GM10266 (cell line): Measurements from ENCODE around the gene SLC38A10.

Source experiments
- DNase-seq: peaks from one replicate; pipeline ENCODE4 v3.0.0; 2012; ENCODE audit errors: extremely low spot score
- CTCF ChIP-seq: IDR thresholded peaks from 2 replicates; pipeline ENCODE4 v1.5.1; 2012; ENCODE audit warnings: mild to moderate bottlenecking, low read depth; ENCODE audit not compliant: control insufficient read depth, insufficient read depth; ENCODE audit errors: missing control alignments

Gene SLC38A10

DNA sequence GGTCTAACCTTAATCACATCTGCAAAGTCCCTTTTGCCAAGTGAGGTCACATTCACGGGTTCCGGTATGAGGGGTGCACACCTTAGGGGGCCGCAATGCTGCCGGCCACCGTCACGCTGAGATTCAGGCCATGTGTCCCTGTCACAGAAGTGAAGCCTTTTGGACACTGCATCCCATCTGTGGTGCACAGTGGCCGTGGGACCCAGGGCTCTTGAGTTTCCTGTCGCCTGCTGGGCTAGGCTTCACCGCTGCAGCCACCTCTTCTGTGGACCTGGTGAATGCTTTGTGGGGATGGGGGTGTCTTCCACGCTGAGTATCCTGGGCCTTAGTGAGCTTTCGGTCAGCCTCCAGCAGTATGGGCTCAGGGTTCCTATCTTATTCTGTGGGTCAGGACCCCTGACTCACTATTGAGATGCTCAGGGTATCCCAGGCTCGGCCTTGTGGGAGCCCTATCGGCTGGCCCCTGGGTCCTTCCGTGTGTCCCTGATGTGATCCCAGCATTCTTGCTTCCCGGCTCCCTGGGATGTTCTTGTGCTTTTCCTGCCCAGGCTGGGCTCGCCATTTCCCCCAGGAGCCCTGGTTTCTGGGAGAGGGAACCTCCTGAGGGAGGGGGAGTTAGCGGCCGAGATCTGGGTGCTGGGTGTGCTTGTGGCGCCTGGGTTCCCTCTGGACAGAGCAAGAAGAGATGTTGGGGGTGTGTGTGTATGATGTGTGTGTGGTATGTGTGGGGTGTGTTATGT lies 4.9 kb upstream of the SLC38A10 start:
- no peak for TF ChIP-seq CTCF
- DNase-seq = no peak

DNA sequence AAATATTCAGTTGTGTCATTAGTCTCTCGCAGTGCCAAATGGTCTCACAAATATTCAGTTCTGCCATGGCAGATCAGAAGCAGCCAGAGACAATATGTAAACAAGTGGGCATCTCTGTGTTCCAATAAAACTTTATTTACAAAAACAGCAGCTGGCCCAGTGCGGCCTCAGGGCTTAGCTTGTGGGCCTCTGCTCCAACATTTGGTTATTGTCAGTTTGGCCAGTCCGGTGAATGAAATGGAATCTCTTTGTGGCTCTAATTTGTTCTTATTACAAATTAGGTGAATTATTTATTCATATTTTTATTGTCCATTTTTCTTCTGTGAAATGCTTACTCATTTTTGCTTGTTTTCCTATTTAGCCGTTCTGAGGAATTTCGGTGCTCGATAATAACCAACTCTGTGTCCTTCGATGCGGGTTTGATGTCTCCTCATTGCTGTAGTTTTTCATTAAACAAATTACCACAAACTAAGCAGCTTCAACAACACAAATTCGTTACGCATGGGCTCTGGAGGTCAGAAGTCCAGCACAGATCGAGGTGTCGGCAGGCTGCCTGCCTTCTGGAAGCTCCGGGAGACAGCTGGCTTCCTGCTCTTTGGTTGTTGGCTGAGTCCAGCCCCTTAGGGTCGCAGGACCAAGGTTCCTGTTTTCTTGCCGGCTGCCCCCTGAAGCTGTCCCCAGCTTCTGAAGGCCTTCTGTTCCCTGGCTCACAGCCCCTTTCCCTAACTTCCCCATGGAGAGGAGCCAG lies 4.1 kb upstream of the SLC38A10 start:
- TF ChIP-seq CTCF = no peak
- DNase-seq = no peak

- no peak for DNase-seq
- no peak for TF ChIP-seq CTCF
Observed at GRCh38 chr17:81298325-81298990, 3.4 kb upstream of the SLC38A10 start.

- peak; percentile 71 for DNase-seq
- TF ChIP-seq CTCF = peak; percentile 43
Observed at GRCh38 chr17:81295676-81296381, 722 bp upstream of the SLC38A10 start.

DNA sequence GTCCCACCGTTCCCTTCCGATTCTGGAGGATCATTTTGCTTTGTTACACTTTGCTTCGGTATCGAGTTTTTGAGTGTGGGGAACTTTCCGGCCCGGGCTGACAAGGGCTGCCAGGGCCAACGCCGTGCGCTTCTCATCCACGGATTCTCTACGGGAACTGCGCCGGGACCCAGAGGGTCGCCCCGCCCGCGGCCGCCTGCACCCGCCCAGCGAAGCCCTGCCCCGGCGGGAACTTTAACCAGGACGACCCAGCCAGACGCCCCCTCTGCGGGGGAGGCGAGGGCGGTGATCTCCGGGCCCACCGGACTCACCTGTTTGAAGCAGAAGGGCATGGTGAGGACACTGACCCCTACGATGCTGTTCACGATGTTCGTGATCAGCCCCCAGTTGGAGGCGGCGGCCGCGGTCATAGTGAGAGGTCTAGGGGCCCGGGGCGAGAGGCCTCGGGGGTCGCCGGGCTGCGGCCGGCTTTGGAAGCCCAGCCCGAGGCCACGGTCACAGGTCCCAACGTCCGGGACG lies 536 bp downstream of the SLC38A10 start:
- DNase-seq = no peak
- no peak for TF ChIP-seq CTCF

GRCh38 chr17:81292450-81292849 lies 2.7 kb downstream of the SLC38A10 start:
- TF ChIP-seq CTCF = no peak
- DNase-seq = no peak

DNA sequence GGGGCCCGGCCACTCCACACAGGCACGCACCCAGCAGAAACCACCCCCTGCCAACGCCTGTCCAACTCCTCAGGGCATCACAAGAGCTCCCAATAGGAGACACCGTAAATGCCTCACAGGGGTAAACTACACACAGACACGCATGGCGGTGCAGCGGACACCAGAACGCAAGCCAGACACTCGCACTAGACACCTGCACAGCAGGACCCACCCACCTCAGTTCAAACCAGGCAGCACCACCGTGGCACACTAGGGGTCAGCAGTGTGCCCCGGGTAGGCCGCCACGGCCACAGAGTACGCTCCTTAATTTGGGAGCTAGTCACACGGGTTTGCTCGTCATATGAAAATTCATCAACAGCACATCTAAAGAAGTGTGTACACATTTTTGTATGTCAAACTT lies 3.4 kb downstream of the SLC38A10 start:
- peak; percentile 86 for DNase-seq

More for the DNA sequence above, 3.4 kb downstream of the SLC38A10 start:
- peak; percentile 85 for TF ChIP-seq CTCF
